ENCODE measurements around the gene EPHA1.

GRCh38 chr7:143436325-143436946 lies 27.8 kb upstream of the EPHA1 start:
- TF ChIP-seq CTCF (conservative IDR thresholded peaks at IDR 0.05; ENCODE audit: low read depth, low read length) (no peak), POLR2A (IDR thresholded peaks at IDR 0.05; ENCODE audit: low read depth, low read length) (no peak), RFX5 (IDR thresholded peaks at IDR 0.05; ENCODE audit: low read depth, low read length) (no peak)

Measured in IMR-90 (cell line).